Prostate gland (tissue), 2 donors: ENCODE results near the gene FAF1. TPM values are rescaled to one million over a fixed set of nuclear protein-coding genes. Genes with fewer than 3 reads are reported as not detected.

ENCODE experiments used
- DNase-seq: peaks from one replicate; pipeline ENCODE4 v3.0.0-alpha.2; 2019; ENCODE audit warnings: low spot score
- H3K27ac ChIP-seq, 2 donors: fragments of 200-600 bp; sonication (generic); 2 replicates each; pipeline ENCODE4 v1.5.1; 2017 to 2019
- H3K27me3 ChIP-seq: fragments of 200-600 bp; sonication (generic); replicated peaks from 2 replicates; pipeline ENCODE4 v1.5.1; 2019; ENCODE audit not compliant: insufficient read depth
- H3K36me3 ChIP-seq, 2 donors: fragments of 200-600 bp; sonication (generic); 1 replicate in 1 of 2; 2 replicates in 1 of 2; pipeline versions ENCODE4 v1.5.1 to v1.8.1; 2017 to 2019
- H3K4me1 ChIP-seq: fragments of 200-600 bp; sonication (generic); replicated peaks from 2 replicates; pipeline ENCODE4 v1.5.1; 2019
- H3K4me3 ChIP-seq, 2 donors: fragments of 200-600 bp; sonication (generic); 2 replicates each; pipeline ENCODE4 v1.5.1; 2017 to 2019
- H3K9me3 ChIP-seq: fragments of 200-600 bp; sonication (generic); 2 replicates; pipeline ENCODE4 v1.5.1; 2017
- POLR2A ChIP-seq: fragments of 450-650 bp; IDR thresholded peaks from one replicate; pipeline ENCODE4 v1.6.1; 2016; ENCODE audit warnings: antibody characterized with exemption, mild to moderate bottlenecking
- POLR2AphosphoS5 ChIP-seq: sonication (generic); formaldehyde crosslinking; IDR thresholded peaks from one replicate; pipeline ENCODE4 v1.6.1; 2017; ENCODE audit warnings: antibody characterized with exemption
- WGBS: methylation state at CpG from one replicate; pipeline ENCODE4 v1.1.5; 2018; 5-methylcytosine and 5-hydroxymethylcytosine counted together
- intact Hi-C: fragments of 100-400 bp; cut with DNase I; formaldehyde crosslinking; loops from one replicate; pipeline ENCODE4 v1.14.2; 2022
- total RNA-seq, 2 donors: library from RNA; depleted of rRNA; stranded (reverse); fragments of >200 nt; gene quantifications; one replicate each; pipeline ENCODE4 v1.1.0, GENCODE V29; 2016
- TF ChIP-seq, protein P1 (sequence below), 4 experiments: fragments of 200-600 bp in 2 of 4; fragments of 450-650 bp in 2 of 4; sonication (generic) in 2 of 4; IDR thresholded peaks; 1 replicate in 3 of 4; 2 replicates in 1 of 4; pipeline ENCODE4 v1.5.1; 2016 to 2019; ENCODE audit warnings: antibody characterized with exemption in 4 of 4, mild to moderate bottlenecking in 2 of 4, moderate library complexity in 2 of 4

FAF1 gene
- total RNA-seq, 2 donors from 2014 or later: 40.4 to 41.5 TPM

DNA sequence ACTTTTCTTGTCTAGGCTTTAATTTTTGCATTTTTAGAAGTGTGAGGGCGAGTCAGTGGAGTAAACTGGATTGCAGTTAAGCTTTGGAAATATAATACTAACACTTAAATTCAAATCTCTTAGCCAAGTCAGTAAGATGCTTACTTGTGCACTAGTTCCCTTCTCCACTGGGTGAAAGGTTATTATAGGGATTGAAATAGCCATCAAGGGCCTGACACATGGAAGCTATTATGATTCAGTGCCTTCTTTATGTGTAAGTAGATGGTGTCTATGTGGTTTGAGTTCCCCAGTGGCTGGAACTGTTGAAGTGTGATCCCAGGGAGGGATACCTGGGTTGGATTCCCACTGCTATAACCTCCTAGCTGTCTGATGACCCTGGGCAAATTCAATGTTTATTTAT lies 512.1 kb downstream of the FAF1 start:
- TF ChIP-seq, protein P1, sequence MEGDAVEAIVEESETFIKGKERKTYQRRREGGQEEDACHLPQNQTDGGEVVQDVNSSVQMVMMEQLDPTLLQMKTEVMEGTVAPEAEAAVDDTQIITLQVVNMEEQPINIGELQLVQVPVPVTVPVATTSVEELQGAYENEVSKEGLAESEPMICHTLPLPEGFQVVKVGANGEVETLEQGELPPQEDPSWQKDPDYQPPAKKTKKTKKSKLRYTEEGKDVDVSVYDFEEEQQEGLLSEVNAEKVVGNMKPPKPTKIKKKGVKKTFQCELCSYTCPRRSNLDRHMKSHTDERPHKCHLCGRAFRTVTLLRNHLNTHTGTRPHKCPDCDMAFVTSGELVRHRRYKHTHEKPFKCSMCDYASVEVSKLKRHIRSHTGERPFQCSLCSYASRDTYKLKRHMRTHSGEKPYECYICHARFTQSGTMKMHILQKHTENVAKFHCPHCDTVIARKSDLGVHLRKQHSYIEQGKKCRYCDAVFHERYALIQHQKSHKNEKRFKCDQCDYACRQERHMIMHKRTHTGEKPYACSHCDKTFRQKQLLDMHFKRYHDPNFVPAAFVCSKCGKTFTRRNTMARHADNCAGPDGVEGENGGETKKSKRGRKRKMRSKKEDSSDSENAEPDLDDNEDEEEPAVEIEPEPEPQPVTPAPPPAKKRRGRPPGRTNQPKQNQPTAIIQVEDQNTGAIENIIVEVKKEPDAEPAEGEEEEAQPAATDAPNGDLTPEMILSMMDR (IDR thresholded peaks at IDR 0.05): no peak
- no peak for TF ChIP-seq POLR2A
- no peak for TF ChIP-seq POLR2AphosphoS5
- no peaks in the 10 kb centered on the region for H3K9me3 ChIP-seq
- intact Hi-C loops: no loop called here
- H3K27ac ChIP-seq: no peak overlapping the region
- DNase-seq: no peak
- 100% methylated on average over 1 of the region's 1 CpG for WGBS
- no peaks in the 10 kb centered on the region for H3K27me3 ChIP-seq
- H3K4me1 ChIP-seq: no peaks in the 10 kb centered on the region
- H3K36me3 ChIP-seq: no peaks in the 10 kb centered on the region
- H3K4me3 ChIP-seq: no peak overlapping the region

DNA sequence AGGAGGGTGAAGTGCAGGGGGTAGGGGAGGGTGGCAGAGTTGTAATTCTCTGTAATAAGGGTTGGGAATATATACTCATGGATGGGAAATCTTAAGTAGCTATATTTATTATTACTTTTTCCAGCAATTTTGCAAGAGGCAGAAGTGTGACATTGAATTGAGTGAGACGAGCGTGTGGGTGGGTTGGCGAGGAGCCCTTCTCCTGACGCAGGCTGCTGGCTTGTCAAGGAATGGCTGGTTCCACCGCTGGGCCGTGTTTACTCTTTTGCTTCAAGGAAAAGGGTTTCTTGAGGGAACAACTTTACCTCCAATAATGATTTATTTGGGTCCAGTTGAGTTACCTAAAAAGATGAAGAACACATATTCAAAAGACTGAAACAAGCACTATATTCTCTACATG lies 518.9 kb downstream of the FAF1 start:
- TF ChIP-seq, protein P1 (IDR thresholded peaks at IDR 0.05): no peak
- TF ChIP-seq POLR2A (no peak), POLR2AphosphoS5 (no peak)
- Histone ChIP-seq H3K9me3 (no peaks in the 10 kb centered on the region), H3K4me3 (no peak overlapping the region), H3K36me3 (no peaks in the 10 kb centered on the region), H3K27ac (no peak overlapping the region), H3K4me1 (no peaks in the 10 kb centered on the region), H3K27me3 (no peaks in the 10 kb centered on the region)
- intact Hi-C loops: no loop called here
- DNase-seq: no peak
- 86% methylated on average over 6 of the region's 6 CpGs for WGBS

DNA sequence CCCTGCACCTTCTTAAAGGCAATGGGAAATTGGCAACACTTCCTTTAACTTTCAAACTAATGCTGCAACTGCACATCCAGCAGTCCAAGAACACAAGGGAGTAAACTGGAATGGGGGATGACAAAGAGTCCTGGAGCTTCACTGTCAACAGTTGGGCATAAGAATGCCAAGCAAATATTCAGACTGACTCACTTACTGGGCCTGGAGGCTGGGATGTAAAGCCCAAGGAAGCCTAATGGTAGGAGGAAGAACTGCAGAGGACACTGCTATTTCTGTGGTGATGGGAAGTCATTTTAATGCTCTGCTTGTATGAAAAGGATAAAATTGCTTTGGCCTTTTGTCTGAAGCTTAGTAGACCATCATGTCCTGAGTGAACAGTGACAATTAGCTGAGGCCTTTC lies 521.1 kb downstream of the FAF1 start:
- no peaks in the 10 kb centered on the region for H3K36me3 ChIP-seq
- H3K4me1 ChIP-seq: no peaks in the 10 kb centered on the region
- DNase-seq: no peak
- H3K4me3 ChIP-seq: no peak overlapping the region
- intact Hi-C loops: no loop called here
- H3K9me3 ChIP-seq: no peaks in the 10 kb centered on the region
- H3K27me3 ChIP-seq: no peaks in the 10 kb centered on the region
- TF ChIP-seq POLR2AphosphoS5: no peak
- no peak for TF ChIP-seq POLR2A
- TF ChIP-seq, protein P1 (IDR thresholded peaks at IDR 0.05): no peak
- H3K27ac ChIP-seq: no peak overlapping the region

DNA sequence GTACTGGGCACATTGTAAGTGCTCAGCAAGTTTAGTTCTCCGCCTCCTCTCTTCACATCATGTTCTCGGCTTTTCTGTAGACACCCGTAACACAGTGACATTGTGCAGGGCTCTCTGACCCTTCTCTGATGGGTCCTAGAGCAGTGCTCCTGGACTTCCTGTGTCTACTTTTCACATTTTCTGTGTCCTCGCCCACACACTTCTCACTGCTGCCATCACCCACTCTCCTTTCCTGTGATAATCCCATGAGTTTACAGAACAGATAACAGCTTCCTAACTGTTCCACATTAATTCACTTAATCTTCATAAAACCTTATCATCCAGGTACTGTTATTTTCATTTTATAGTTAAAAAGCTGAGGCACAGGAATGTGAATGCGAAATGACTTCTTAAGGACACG lies 523.6 kb downstream of the FAF1 start:
- H3K9me3 ChIP-seq: no peaks in the 10 kb centered on the region
- intact Hi-C loops: no loop called here
- WGBS: 92% methylated on average over 6 of the region's 6 CpGs

DNA sequence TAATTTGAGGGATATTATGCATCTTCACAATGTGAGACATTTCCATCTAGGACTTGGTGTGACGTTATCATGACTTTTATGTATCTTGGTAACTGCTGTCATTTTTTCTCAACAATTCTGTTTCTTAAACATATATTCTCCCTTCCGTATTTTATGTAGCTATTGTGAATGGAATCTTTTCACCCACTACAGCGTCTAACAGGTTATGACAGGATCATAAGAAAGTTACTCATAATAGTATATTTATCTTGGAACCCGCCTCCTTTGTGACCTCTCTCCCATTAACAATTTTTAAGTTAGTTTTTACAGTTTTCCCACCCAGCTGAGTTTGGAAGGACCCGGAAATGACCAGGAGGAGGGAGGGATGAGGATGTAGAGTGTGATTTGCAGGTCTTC lies 530.1 kb downstream of the FAF1 start:
- Histone ChIP-seq H3K27me3 (peaks cover 56% of the 10 kb centered on the region), H3K36me3 (no peaks in the 10 kb centered on the region), H3K4me1 (no peaks in the 10 kb centered on the region), H3K27ac (no peak overlapping the region), H3K9me3 (no peaks in the 10 kb centered on the region), H3K4me3 (no peak overlapping the region)
- intact Hi-C loops: no loop called here
- WGBS: 24% methylated on average over 5 of the region's 5 CpGs
- TF ChIP-seq, protein P1 (IDR thresholded peaks at IDR 0.05): no peak
- TF ChIP-seq POLR2AphosphoS5 (no peak), POLR2A (no peak)
- DNase-seq: no peak

More for the DNA sequence above, 523.6 kb downstream of the FAF1 start:
- no peak overlapping the region for H3K4me3 ChIP-seq
- no peak overlapping the region for H3K27ac ChIP-seq
- no peaks in the 10 kb centered on the region for H3K4me1 ChIP-seq
- no peak for DNase-seq
- H3K36me3 ChIP-seq: no peaks in the 10 kb centered on the region
- peaks cover 3% of the 10 kb centered on the region for H3K27me3 ChIP-seq
- TF ChIP-seq POLR2AphosphoS5: no peak
- TF ChIP-seq, protein P1 (IDR thresholded peaks at IDR 0.05): no peak
- no peak for TF ChIP-seq POLR2A
